Measurements from ENCODE around the gene FDPS. TPM values are rescaled to one million over a fixed set of nuclear protein-coding genes. Genes with fewer than 3 reads are reported as not detected.

Gene FDPS
- total RNA-seq, 1 donor from 2014 or later: 265 TPM

DNA sequence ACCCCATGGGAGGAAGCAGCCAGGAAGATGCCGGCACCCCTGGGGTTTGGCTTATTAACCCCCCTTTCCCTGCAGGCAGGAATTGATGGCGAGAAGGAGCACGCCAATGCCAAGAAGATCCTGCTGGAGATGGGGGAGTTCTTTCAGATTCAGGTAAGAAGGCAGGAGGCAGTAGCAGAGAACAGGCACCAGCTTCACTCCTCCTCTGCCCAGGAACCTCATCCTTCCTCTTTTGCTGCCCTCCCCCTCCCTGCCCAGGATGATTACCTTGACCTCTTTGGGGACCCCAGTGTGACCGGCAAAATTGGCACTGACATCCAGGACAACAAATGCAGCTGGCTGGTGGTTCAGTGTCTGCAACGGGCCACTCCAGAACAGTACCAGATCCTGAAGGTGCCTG is 10.9 kb downstream of the FDPS start:
- peak overlapping the region; percentile 100 for H3K27ac Mint-ChIP-seq (ENCODE audit: unreplicated experiment)
- peaks cover 14% of the 10 kb centered on the region for H3K4me1 Mint-ChIP-seq (ENCODE audit: low read depth, unreplicated experiment)
- no peak for DNase-seq
- peak overlapping the region; percentile 97 for H3K4me3 Mint-ChIP-seq (ENCODE audit: unreplicated experiment)
- TF ChIP-seq, protein P1, sequence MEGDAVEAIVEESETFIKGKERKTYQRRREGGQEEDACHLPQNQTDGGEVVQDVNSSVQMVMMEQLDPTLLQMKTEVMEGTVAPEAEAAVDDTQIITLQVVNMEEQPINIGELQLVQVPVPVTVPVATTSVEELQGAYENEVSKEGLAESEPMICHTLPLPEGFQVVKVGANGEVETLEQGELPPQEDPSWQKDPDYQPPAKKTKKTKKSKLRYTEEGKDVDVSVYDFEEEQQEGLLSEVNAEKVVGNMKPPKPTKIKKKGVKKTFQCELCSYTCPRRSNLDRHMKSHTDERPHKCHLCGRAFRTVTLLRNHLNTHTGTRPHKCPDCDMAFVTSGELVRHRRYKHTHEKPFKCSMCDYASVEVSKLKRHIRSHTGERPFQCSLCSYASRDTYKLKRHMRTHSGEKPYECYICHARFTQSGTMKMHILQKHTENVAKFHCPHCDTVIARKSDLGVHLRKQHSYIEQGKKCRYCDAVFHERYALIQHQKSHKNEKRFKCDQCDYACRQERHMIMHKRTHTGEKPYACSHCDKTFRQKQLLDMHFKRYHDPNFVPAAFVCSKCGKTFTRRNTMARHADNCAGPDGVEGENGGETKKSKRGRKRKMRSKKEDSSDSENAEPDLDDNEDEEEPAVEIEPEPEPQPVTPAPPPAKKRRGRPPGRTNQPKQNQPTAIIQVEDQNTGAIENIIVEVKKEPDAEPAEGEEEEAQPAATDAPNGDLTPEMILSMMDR (IDR thresholded peaks at IDR 0.05; ENCODE audit: partially characterized antibody, unreplicated experiment): no peak
- no peaks in the 10 kb centered on the region for H3K36me3 Mint-ChIP-seq (ENCODE audit: unreplicated experiment)
- peaks cover 23% of the 10 kb centered on the region for H3K9me3 Mint-ChIP-seq (ENCODE audit: unreplicated experiment)
- peaks cover 25% of the 10 kb centered on the region for H3K27me3 Mint-ChIP-seq (ENCODE audit: unreplicated experiment)

DNA sequence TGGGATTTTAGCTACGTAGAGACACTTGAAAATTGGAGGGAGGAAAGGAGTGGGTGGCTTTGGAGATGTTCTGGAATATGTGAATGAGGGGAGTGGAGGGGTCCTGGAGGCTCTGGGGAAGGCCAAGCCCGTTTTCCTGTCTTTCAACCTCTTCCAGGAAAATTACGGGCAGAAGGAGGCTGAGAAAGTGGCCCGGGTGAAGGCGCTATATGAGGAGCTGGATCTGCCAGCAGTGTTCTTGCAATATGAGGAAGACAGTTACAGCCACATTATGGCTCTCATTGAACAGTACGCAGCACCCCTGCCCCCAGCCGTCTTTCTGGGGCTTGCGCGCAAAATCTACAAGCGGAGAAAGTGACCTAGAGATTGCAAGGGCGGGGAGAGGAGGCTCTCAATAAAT is 11.6 kb downstream of the FDPS start:
- H3K27ac Mint-ChIP-seq (ENCODE audit: unreplicated experiment): peak overlapping the region; percentile 100
- no peak for DNase-seq
- H3K27me3 Mint-ChIP-seq (ENCODE audit: unreplicated experiment): peaks cover 25% of the 10 kb centered on the region

DNA sequence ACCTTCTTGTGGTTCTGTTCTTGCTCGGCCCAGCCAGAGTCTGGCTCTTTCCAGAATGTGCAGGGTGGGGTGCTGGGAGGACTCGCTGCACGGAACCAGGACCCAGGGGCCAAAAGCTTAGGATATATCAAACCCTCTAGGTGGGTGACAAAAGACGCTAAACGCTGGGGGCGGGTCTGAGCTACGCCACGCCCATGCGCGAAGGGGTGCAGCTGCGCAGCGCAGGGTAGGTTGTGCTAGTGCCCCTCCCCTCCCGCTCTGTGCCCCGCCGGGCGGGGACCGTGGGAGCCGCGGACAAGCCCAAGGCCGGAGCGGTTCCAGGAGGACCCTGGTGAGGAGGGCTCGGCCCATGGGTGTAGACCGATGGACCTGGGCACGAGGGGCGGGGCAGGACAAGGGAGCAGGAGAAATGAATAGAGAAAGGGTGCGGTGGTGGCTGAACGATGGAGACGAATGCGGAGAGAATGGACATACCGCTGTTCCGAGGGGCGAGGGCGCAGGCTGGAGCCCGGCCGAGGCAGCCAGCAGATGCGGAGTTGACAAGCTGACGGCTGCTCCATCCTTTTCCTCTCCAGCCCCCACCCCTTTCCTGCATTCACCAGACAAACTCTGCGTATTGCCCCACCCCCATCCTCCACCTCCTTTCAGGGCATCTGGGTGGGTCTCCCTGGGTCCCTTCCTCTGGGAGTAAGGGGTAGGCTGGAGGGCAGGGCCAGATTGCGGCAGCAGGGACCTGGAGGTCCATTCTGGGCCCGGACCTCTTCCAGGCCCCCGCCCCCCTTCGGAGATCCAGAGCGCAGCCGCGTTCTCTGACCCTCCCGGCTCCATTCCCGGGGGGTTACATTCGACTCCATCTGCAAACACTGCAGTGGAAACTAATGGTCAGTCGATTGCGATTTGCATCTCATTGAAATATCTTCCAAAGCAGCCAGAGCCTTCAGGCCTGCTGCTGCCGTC is 12.3 kb downstream of the FDPS start, which contains the start of gene RUSC1:
Gene RUSC1, plus strand, starts transcription at position 234 of the 957 bp plus-strand sequence. CDS start 880 bp downstream, outside the sequence.
- TF ChIP-seq, protein P1 (IDR thresholded peaks at IDR 0.05; ENCODE audit: partially characterized antibody, unreplicated experiment): no peak
- peaks cover 25% of the 10 kb centered on the region for H3K9me3 Mint-ChIP-seq (ENCODE audit: unreplicated experiment)
- peak within 1 kb of the TSS; percentile 97 for H3K4me3 Mint-ChIP-seq (ENCODE audit: unreplicated experiment)
- H3K27me3 Mint-ChIP-seq (ENCODE audit: unreplicated experiment): peaks cover 30% of the 10 kb centered on the region
- H3K36me3 Mint-ChIP-seq (ENCODE audit: unreplicated experiment): no peaks in the 10 kb centered on the region
- peak within 1 kb of the TSS; percentile 100 for H3K27ac Mint-ChIP-seq (ENCODE audit: unreplicated experiment)
- H3K4me1 Mint-ChIP-seq (ENCODE audit: low read depth, unreplicated experiment): peaks cover 15% of the 10 kb centered on the region
- DNase-seq: peak; percentile 96

More for the DNA sequence above, 11.6 kb downstream of the FDPS start:
- H3K4me3 Mint-ChIP-seq (ENCODE audit: unreplicated experiment): peak overlapping the region; percentile 97
- peaks cover 14% of the 10 kb centered on the region for H3K4me1 Mint-ChIP-seq (ENCODE audit: low read depth, unreplicated experiment)
- TF ChIP-seq, protein P1 (IDR thresholded peaks at IDR 0.05; ENCODE audit: partially characterized antibody, unreplicated experiment): no peak
- peaks cover 23% of the 10 kb centered on the region for H3K9me3 Mint-ChIP-seq (ENCODE audit: unreplicated experiment)
- H3K36me3 Mint-ChIP-seq (ENCODE audit: unreplicated experiment): no peaks in the 10 kb centered on the region

DNA sequence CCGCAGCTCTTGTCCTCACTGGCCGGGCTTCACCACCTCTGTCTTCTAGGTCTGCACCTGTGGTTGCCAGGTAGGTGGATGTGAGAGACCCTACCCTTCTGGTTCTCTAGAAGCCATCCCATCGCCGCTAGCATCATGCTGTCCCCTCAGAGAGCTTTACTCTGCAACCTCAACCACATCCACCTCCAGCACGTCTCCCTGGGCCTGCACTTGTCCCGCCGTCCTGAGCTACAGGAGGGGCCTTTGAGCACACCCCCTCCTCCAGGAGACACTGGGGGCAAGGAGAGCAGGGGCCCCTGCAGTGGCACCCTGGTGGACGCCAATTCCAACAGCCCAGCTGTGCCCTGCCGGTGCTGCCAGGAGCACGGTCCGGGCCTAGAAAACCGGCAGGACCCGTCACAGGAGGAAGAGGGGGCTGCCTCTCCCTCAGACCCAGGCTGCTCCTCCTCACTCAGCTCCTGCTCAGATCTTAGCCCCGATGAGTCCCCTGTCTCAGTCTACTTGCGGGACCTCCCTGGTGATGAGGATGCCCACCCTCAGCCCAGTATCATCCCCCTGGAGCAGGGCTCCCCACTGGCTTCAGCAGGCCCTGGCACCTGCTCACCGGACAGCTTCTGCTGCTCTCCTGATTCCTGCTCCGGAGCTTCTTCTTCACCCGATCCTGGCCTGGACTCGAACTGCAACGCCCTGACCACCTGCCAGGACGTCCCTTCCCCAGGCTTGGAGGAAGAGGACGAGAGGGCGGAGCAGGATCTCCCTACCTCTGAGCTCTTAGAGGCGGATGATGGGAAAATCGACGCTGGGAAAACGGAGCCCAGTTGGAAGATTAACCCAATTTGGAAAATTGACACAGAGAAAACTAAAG is 13.2 kb downstream of the FDPS start:
- peaks cover 28% of the 10 kb centered on the region for H3K9me3 Mint-ChIP-seq (ENCODE audit: unreplicated experiment)
- H3K27ac Mint-ChIP-seq (ENCODE audit: unreplicated experiment): peak overlapping the region; percentile 100
- TF ChIP-seq, protein P1 (IDR thresholded peaks at IDR 0.05; ENCODE audit: partially characterized antibody, unreplicated experiment): no peak
- H3K4me1 Mint-ChIP-seq (ENCODE audit: low read depth, unreplicated experiment): peaks cover 18% of the 10 kb centered on the region
- H3K27me3 Mint-ChIP-seq (ENCODE audit: unreplicated experiment): peaks cover 33% of the 10 kb centered on the region
- no peak for DNase-seq
- H3K4me3 Mint-ChIP-seq (ENCODE audit: unreplicated experiment): peak overlapping the region; percentile 97
- no peaks in the 10 kb centered on the region for H3K36me3 Mint-ChIP-seq (ENCODE audit: unreplicated experiment)
